HepG2 (cell line): ENCODE data around the gene WWC2. TPM values are rescaled to one million over a fixed set of nuclear protein-coding genes. Genes with fewer than 3 reads are reported as not detected.

Source experiments
- ATAC-seq: fragments of 200-7000 bp; cut with Tn5 transposase; 3 replicates; pipeline ENCODE4 v1.9.1; 2020; ENCODE audit warnings: mild to moderate bottlenecking, moderate library complexity
- BruUV-seq: library from RNA; stranded (reverse); fragments of 400-500 nt; replicated peaks from 2 replicates; lab custom pipeline; 2021; lab: Mats Ljungman, UMichigan
- CTCF ChIA-PET: fragments of 300-600 bp; formaldehyde crosslinking; extraction: SDS; loops from one replicate; lab custom pipeline; 2021; ENCODE audit warnings: low total read pairs, inconsistent platforms, low intra/inter-chr PET ratio; lab: Yijun Ruan, JAX
- POLR2A ChIA-PET: fragments of 350-600 bp; sonication (Branson Sonifier 250); formaldehyde crosslinking; loops from one replicate; lab custom pipeline; 2020; ENCODE audit warnings: antibody characterized with exemption, inconsistent platforms; lab: Yijun Ruan, JAX
- DNase-seq: peaks from one replicate; pipeline ENCODE4 v3.0.0-alpha.2; 2015; ENCODE audit warnings: low spot score
- FAIRE-seq: peaks from 3 replicates; lab custom pipeline; 2011; peaks lifted over from hg19 to GRCh38; lab: Jason Lieb, UNC
- H2AFZ ChIP-seq: one replicate; pipeline ENCODE4 v1.6.1; 2011; ENCODE audit warnings: low read length, inconsistent platforms
- H3K27ac ChIP-seq: fragments of 300-600 bp; 3 replicates; pipeline ENCODE4 v1.8.0; 2011; ENCODE audit warnings: mixed run types, mild to moderate bottlenecking, mixed read lengths, low read length, inconsistent platforms; ENCODE audit not compliant: insufficient read depth; ENCODE audit errors: extremely low read length
- H3K27me3 ChIP-seq, 2 experiments: fragments of 200-600 bp in 1 of 2; 2 replicates in 1 of 2; 3 replicates in 1 of 2; pipeline versions ENCODE4 v1.6.0 to v1.8.0; 2011; ENCODE audit warnings: low read length in 2 of 2, mild to moderate bottlenecking in 2 of 2, moderate library complexity in 2 of 2, inconsistent platforms in 1 of 2; ENCODE audit not compliant: insufficient read depth in 2 of 2, control insufficient read depth in 1 of 2
- H3K36me3 ChIP-seq, 2 experiments: fragments of 200-600 bp in 1 of 2; replicated peaks in 1 of 2; 2 replicates in 1 of 2; 3 replicates in 1 of 2; pipeline versions ENCODE4 v1.5.1 to v1.8.0; 2011; ENCODE audit warnings: low read length in 2 of 2, inconsistent platforms in 1 of 2; ENCODE audit not compliant: insufficient read depth in 2 of 2, control insufficient read depth in 1 of 2
- H3K4me1 ChIP-seq: 2 replicates; pipeline ENCODE4 v1.5.1; 2012; ENCODE audit warnings: low read length, inconsistent platforms; ENCODE audit not compliant: insufficient read depth
- H3K4me2 ChIP-seq: 2 replicates; pipeline ENCODE4 v1.6.0; 2011; ENCODE audit warnings: low read depth, low read length, inconsistent platforms
- H3K4me3 ChIP-seq, 3 experiments: fragments of 200-600 bp in 1 of 3; sonication (generic), shearing (Covaris generic) in 1 of 3; replicated peaks in 1 of 3; 2 replicates each; pipeline ENCODE4 v1.5.1; 2011 to 2016; ENCODE audit warnings: low read length in 3 of 3, inconsistent platforms in 2 of 3, low read depth in 2 of 3, mild to moderate bottlenecking in 2 of 3, control low read depth in 1 of 3, mixed read lengths in 1 of 3; ENCODE audit not compliant: insufficient read depth in 1 of 3
- H3K79me2 ChIP-seq: one replicate; pipeline ENCODE4 v1.6.1; 2011; ENCODE audit warnings: low read length, inconsistent platforms; ENCODE audit not compliant: insufficient read depth
- H3K9ac ChIP-seq: 2 replicates; pipeline ENCODE4 v1.6.0; 2011; ENCODE audit warnings: mild to moderate bottlenecking, low read depth, low read length, inconsistent platforms; ENCODE audit not compliant: insufficient read depth
- H3K9me3 ChIP-seq: 2 replicates; pipeline ENCODE4 v1.5.1; 2012; ENCODE audit warnings: mild to moderate bottlenecking, low read length
- H4K20me1 ChIP-seq: 2 replicates; pipeline ENCODE4 v1.6.0; 2011; ENCODE audit warnings: inconsistent platforms, mild to moderate bottlenecking, low read length, moderate library complexity; ENCODE audit not compliant: insufficient read depth
- GRHL1 ChIP-seq: sonication (generic); formaldehyde crosslinking; conservative IDR thresholded peaks from 2 replicates; pipeline ENCODE4 v1.8.0; 2022; ENCODE audit warnings: missing genetic modification reagents
- HNF4G ChIP-seq, 2 experiments: sonication (generic) in 1 of 2; formaldehyde crosslinking in 1 of 2; IDR thresholded peaks; 2 replicates each; pipeline versions ENCODE4 v1.4.0 to v1.6.1; 2011 to 2020; ENCODE audit warnings: borderline replicate concordance in 2 of 2, low read depth in 2 of 2, mild to moderate bottlenecking in 2 of 2, low read length in 1 of 2, missing genetic modification reagents in 1 of 2, moderate library complexity in 1 of 2
- SMARCE1 ChIP-seq: fragments of 450-650 bp; IDR thresholded peaks from 2 replicates; pipeline ENCODE4 v1.6.1; 2017; ENCODE audit warnings: borderline replicate concordance
- TAF15 ChIP-seq: fragments of 200-400 bp; formaldehyde crosslinking; IDR thresholded peaks from one replicate; pipeline ENCODE4 v1.6.1; 2018; ENCODE audit warnings: mild to moderate bottlenecking, low read depth, low read length; ENCODE audit not compliant: poor library complexity, severe bottlenecking
- WIZ ChIP-seq: sonication (generic); formaldehyde crosslinking; IDR thresholded peaks from 2 replicates; pipeline ENCODE4 v1.5.1; 2020; ENCODE audit warnings: mild to moderate bottlenecking, missing genetic modification reagents
- ZBTB39 ChIP-seq: sonication (generic); formaldehyde crosslinking; IDR thresholded peaks from 2 replicates; pipeline ENCODE4 v1.5.0; 2020; ENCODE audit warnings: missing genetic modification reagents
- ZFP36L1 ChIP-seq: sonication (generic); formaldehyde crosslinking; IDR thresholded peaks from 2 replicates; pipeline ENCODE4 v1.8.0; 2022; ENCODE audit warnings: mild to moderate bottlenecking, missing genetic modification reagents, moderate library complexity
- ZKSCAN5 ChIP-seq: sonication (generic); formaldehyde crosslinking; IDR thresholded peaks from 2 replicates; pipeline ENCODE4 v1.5.1; 2020; ENCODE audit warnings: mild to moderate bottlenecking, missing genetic modification reagents
- ZNF138 ChIP-seq: sonication (generic); formaldehyde crosslinking; IDR thresholded peaks from 2 replicates; pipeline ENCODE4 v1.5.0; 2020; ENCODE audit warnings: mild to moderate bottlenecking, low read depth, missing genetic modification reagents
- ZNF546 ChIP-seq: sonication (generic); formaldehyde crosslinking; conservative IDR thresholded peaks from 2 replicates; pipeline ENCODE4 v1.8.1; 2023; ENCODE audit warnings: mild to moderate bottlenecking, missing genetic modification reagents
- ZNF788 ChIP-seq: sonication (generic); formaldehyde crosslinking; IDR thresholded peaks from 2 replicates; pipeline ENCODE4 v1.5.0; 2020; ENCODE audit warnings: mild to moderate bottlenecking, missing genetic modification reagents, borderline replicate concordance
- ZSCAN30 ChIP-seq: sonication (generic); formaldehyde crosslinking; IDR thresholded peaks from 2 replicates; pipeline ENCODE4 v1.5.0; 2020; ENCODE audit warnings: mild to moderate bottlenecking, missing genetic modification reagents
- WGBS: methylation state at CpG from one replicate; pipeline ENCODE4 v1.1.6; 2017; ENCODE audit warnings: low lambda C conversion rate; 5-methylcytosine and 5-hydroxymethylcytosine counted together
- in situ Hi-C: cut with HindIII; loops from 2 replicates; pipeline ENCODE4 v1.10.0; 2017; ENCODE audit warnings: low pct_unique_long_range_greater_than_20kb; ENCODE audit not compliant: extremely low pct_ligation_motif_present
- intact Hi-C: fragments of 100-400 bp; cut with micrococcal nuclease; formaldehyde crosslinking; loops from one replicate; pipeline ENCODE4 v1.10.0; 2022; ENCODE audit not compliant: unreplicated experiment
- polyA plus RNA-seq, 8 experiments: library from polyadenylated mRNA; depleted of rRNA in 3 of 8; stranded (reverse) in 7 of 8; unstranded in 1 of 8; fragments of >200 nt; fragmentation: Illumina TruSeq in 4 of 8; extraction: Trizol in 4 of 8; gene quantifications; 2 replicates each; pipeline versions ENCODE4 v1.2.1 to v1.2.3, GENCODE V29; 2011 to 2016; ENCODE audit warnings: low read depth in 4 of 8, missing spikeins in 1 of 8, mixed read lengths in 1 of 8; ENCODE audit not compliant: insufficient read depth in 1 of 8
- total RNA-seq, 5 experiments: library from RNA; depleted of rRNA; stranded (reverse); fragments of >200 nt; fragmentation: Illumina TruSeq; extraction: Trizol; gene quantifications; 2 replicates each; pipeline ENCODE4 v1.2.3, GENCODE V29; 2016; ENCODE audit warnings: low read depth in 1 of 5

WWC2 gene
- total and polyA plus RNA-seq, 2 of the 13 experiments (the other 11 are each of a cell fraction or from before 2014, with no cell fraction given): 40.0 to 50.1 TPM

- Histone ChIP-seq H4K20me1 (peaks cover 61% of the 10 kb centered on the region), H3K79me2 (peaks cover 94% of the 10 kb centered on the region), H2AFZ (no peak overlapping the region), H3K9ac (no peak overlapping the region), H3K27ac (no peak overlapping the region), H3K36me3 (no peaks in the 10 kb centered on the region; a peak in 1 of 5 replicates), H3K9me3 (no peaks in the 10 kb centered on the region), H3K27me3 (no peaks in the 10 kb centered on the region), H3K4me1 (peaks cover 14% of the 10 kb centered on the region), H3K4me3 (no peak overlapping the region), H3K4me2 (no peak overlapping the region)
- DNase-seq (no peak), FAIRE-seq (no peak), ATAC-seq (no peak)
- in situ Hi-C loops: no loop called here
- ChIA-PET POLR2A (interaction anchor here (1.2 kb wide), 1 partner anchor 33 kb away, joined by 3 read pairs; the partner anchor contains the start of gene WWC2), CTCF (no interaction called here)
- intact Hi-C loops: no loop called here
- TF ChIP-seq ZBTB39 (CRISPR knock-in tag): no peak
- TF ChIP-seq HNF4G (IDR thresholded peaks at IDR 0.05; ENCODE audit: borderline replicate concordance, low read depth, low read length): no peak
- no peak for TF ChIP-seq HNF4G (CRISPR knock-in tag; IDR thresholded peaks at IDR 0.05; ENCODE audit: borderline replicate concordance, low read depth)
- no peak for TF ChIP-seq ZFP36L1 (CRISPR knock-in tag)
- no peak for TF ChIP-seq WIZ (CRISPR knock-in tag)
- TF ChIP-seq ZNF788 (CRISPR knock-in tag): no peak
- TF ChIP-seq GRHL1: no peak
- no peak for TF ChIP-seq TAF15
- TF ChIP-seq ZKSCAN5: no peak
- TF ChIP-seq SMARCE1: no peak
- no peak for TF ChIP-seq ZNF546 (CRISPR knock-in tag)
- no peak for TF ChIP-seq ZSCAN30 (CRISPR knock-in tag)
- no peak for TF ChIP-seq ZNF138
- WGBS: 97% methylated on average over 2 of the region's 2 CpGs
- no TSS peak for BruUV-seq
Observed at GRCh38 chr4:183132081-183132480, 33.0 kb downstream of the WWC2 start.
